AG08395 (cell line): ENCODE data around the gene MBNL2.

Source experiments
- DNase-seq: peaks from one replicate; pipeline ENCODE4 v3.0.0; 2012; ENCODE audit warnings: mixed read lengths, low spot score

MBNL2 gene

GRCh38 chr13:97423300-97424045, 201.3 kb downstream of the MBNL2 start:
- DNase-seq, result no peak

- no peak for DNase-seq
Observed at GRCh38 chr13:97425590-97425989, 203.5 kb downstream of the MBNL2 start.

DNA sequence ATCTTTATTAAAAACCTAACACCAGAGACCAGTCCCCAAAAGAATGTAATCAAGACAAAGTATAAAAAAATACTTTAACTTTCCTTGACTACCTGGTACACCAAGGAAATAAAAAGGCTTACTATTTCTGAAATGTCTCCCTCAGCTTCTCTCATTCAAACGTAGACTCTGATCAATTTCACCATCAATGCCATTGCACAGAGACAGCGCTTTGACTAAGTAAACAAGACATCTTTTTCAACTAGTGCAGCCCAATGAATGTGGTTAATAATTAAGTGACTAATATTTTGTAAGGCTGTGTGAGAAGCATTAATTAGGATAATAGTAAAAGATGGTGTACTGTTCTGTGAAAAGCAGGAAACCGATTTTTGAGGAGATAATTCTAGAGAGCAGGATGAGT, 204.6 kb downstream of the MBNL2 start:
- no peak for DNase-seq

DNA sequence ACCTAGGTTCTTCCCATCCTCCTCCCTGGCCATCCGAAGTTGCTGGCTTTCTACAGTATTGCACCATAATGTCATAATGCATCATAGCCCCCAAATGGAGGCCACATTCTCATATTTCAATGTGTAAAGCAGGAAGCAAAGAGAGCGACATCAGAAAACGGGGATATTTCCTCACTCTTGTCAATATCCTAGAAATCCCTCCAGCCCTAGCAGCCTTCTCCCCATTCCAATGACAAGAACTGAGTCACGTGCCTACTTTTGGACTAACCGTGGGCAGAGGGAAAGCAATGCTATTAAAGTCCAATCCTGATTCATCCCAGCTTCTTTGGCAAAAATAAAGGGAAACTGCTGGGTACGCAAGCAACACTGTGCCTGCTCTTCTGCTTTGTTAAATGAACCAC, 207.5 kb downstream of the MBNL2 start:
- DNase-seq, result peak; percentile 58

GRCh38 chr13:97430296-97430695, 208.2 kb downstream of the MBNL2 start:
- DNase-seq, result no peak

DNA sequence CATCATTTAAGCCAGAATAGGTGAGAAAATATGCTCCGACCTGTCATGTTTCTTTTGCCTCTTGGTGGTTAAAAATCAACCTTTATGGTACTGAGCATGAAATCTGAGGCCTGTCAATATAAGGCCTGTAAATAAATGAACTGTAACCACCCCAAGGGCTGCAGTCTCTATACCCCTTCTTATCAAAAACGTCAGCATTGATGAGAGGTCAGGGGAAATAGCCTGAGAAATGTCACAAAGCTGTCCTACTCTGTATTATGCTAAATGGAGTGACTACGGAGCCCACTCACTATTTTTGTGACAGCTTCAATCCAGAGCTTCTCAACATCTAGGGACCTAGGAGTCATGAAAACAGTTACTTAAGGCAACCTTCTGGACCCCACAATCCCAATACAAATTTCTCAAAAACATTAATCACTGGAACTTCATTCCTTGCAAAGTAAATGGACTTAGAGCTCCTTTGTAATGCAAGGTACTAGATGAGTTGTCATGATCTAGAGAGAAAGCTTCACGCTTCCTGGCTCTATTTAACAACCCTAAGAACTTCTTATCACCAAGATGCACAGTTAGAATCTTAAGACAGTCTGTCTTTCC, 209.1 kb downstream of the MBNL2 start:
- DNase-seq, result no peak

- DNase-seq, result peak; percentile 6
Observed at GRCh38 chr13:97432232-97432916, 210.2 kb downstream of the MBNL2 start.

DNA sequence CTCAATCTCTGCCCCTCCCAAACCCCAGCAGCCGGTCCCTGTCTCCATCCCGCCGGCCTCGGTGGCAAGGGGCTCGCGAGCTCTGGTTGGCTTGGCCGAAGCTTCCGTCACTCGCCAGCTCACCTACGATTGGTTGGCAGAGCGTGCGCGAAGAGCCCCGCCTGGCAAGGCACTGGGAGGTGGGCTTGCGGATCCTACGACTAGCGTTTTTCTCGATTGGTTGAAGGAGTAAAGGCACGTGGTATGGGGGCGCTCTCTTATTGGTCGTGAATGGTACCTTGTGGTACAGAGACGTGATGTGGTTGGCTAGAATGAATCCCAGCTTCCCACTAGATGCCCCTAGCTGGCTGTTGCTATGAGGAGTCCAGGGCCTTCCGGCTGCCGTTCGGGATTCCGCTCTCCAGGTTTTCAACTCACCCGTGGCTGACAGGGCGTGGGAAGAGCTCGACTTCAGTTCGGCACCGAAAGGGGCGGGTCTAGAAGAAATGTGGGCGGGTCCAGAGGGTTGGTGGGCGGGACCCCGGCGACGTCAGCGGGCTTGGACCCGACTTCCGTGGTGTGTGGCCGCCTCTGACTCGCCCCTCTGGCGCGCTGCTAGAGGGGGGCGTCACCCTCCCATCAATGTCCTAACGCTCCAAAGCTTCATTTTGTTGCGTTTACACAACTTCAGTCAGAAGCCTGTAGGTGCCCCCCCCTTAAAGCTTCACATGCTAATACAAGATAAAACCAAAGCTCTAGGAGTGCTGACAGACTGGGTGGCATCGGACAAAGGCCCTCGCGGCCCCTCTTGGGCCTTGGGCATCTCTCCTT, 211.0 kb downstream of the MBNL2 start:
- DNase-seq, result peak; percentile 96

- DNase-seq, result peak; percentile 83
Observed at GRCh38 chr13:97433727-97434396, 211.7 kb downstream of the MBNL2 start, which contains the start of gene RAP2A. Gene RAP2A, plus strand, starts transcription at chr13:97434169. Its CDS starts 302 bp downstream, at chr13:97434471.

GRCh38 chr13:97434397-97435201, 212.5 kb downstream of the MBNL2 start:
- no peak for DNase-seq

DNA sequence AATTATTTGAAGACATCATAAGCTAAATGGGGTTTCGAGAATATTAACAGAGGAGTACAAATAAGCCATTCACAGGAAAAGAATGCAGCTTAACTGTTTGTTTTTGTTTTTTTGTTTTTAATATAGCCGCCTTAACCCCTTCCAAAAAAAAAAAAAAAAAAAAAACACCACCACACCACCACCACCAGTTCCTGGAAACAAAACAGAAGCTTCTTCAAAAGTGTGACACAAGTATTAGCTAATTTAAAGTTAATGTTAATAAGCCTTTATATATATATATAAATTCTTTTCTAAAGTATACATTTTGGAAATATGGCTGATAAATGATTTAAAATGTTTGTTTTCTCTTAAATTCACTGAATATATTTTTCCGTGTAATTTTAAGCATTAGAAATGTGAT, 213.2 kb downstream of the MBNL2 start:
- DNase-seq, result no peak

DNA sequence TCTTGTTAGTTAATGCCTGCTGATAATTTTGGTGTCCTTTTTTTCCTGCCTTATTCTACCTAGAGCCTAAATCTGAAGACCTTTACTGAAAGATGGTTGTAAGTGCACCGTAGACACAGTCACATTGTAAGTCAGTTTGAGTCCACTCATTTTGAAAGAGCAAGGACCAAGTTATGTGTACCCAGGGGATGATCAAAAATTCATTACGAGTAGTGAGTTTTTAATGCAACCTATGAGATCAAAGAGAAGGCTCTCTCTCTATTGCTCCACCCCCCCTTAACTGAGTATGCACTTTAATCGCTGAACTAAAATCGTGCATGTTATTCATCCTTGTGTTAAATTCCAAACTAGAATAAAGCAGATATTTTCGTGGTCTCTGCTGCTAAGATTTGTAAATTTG, 213.7 kb downstream of the MBNL2 start:
- DNase-seq, result no peak

DNA sequence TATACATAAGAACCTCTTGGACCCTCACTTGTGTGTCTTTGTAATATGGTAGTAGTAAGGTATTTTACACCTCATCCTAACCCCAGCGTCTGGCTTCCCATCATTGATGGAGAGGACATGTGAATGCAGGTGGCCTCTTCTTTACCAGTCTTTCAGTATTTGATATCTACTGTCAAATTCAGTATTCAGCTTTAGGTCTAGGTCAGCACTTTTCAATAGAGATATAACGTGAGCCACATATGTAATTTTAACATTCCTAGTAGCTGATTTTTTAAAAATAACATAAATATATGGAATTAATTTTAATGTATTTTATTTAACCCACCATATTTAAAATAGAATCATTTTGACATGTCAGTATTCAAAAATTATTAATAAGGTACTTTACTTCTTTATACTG, 214.7 kb downstream of the MBNL2 start:
- DNase-seq, result no peak

- no peak for DNase-seq
Observed at GRCh38 chr13:97437729-97438128, 215.6 kb downstream of the MBNL2 start.

- DNase-seq, result no peak
Observed at GRCh38 chr13:97438856-97439595, 216.9 kb downstream of the MBNL2 start.

- no peak for DNase-seq
Observed at GRCh38 chr13:97440598-97441170, 218.6 kb downstream of the MBNL2 start.

DNA sequence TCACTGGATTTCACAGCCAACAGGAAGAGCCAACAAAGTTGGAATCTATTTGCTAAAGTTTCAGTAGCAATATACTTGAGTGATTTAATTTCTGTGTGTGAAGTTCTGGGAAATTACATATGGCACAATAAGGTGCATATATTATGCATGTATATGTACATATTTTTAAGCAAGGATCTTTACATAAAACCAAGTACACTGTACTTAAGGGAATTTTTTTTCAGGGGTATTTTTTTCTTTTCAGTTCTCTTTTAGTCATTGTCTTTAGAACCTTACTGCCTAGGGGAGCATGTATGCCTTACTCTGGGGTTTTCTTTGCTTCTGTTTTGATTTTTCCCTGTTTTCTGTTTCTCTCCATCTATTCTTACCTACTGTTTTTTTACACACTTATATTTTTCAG, 219.2 kb downstream of the MBNL2 start:
- no peak for DNase-seq
